ENCODE data around the gene RBMS1. TPM values are rescaled to one million over a fixed set of nuclear protein-coding genes. Genes with fewer than 3 reads are reported as not detected.

The RBMS1 gene
- total RNA-seq, 1 experiment from 2014 or later, result 91.9 TPM

DNA sequence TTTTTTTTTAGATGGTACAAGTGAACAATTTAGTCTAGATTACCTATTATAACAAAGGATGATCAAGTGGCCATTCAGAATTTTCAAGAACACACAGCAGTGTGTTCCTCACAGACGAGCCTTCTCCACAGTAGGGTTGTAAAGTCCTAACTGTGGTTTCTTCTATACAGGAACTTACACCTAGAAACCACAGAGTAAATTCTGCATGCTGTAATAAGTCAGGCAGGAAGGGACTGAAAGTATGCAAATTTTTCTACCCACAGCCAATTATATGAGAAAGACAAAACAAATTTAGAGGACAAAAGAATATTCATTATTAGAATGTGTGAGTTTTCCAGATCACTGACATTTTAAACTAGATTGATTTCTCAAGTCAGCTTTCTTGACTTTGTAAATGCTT, 99.5 kb downstream of the RBMS1 start:
- CTCF ChIA-PET, result interaction anchor here (0.7 kb wide), 1 partner anchor 34 kb away, joined by 4 read pairs; no protein-coding TSS in a partner anchor
- BruUV-seq (replicated peaks), result no TSS peak
- TF ChIP-seq, protein P1, sequence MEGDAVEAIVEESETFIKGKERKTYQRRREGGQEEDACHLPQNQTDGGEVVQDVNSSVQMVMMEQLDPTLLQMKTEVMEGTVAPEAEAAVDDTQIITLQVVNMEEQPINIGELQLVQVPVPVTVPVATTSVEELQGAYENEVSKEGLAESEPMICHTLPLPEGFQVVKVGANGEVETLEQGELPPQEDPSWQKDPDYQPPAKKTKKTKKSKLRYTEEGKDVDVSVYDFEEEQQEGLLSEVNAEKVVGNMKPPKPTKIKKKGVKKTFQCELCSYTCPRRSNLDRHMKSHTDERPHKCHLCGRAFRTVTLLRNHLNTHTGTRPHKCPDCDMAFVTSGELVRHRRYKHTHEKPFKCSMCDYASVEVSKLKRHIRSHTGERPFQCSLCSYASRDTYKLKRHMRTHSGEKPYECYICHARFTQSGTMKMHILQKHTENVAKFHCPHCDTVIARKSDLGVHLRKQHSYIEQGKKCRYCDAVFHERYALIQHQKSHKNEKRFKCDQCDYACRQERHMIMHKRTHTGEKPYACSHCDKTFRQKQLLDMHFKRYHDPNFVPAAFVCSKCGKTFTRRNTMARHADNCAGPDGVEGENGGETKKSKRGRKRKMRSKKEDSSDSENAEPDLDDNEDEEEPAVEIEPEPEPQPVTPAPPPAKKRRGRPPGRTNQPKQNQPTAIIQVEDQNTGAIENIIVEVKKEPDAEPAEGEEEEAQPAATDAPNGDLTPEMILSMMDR (IDR thresholded peaks at IDR 0.05; ENCODE audit: insufficient read depth in 1 of 2, low read depth in 1 of 2, low read length in 1 of 2, severe bottlenecking in 1 of 2, unreplicated experiment in 1 of 2), result no peak
- H3K4me3 ChIP-seq (ENCODE audit: low read depth, low read length), result no peak overlapping the region
- peaks cover 26% of the 10 kb centered on the region for H3K4me1 ChIP-seq
- no peak for DNase-seq
- peaks cover 8% of the 10 kb centered on the region for H3K4me1 Mint-ChIP-seq (ENCODE audit: low read depth, unreplicated experiment)
- H3K27ac Mint-ChIP-seq (ENCODE audit: unreplicated experiment), result no peak overlapping the region
- intact Hi-C loops (cut with micrococcal nuclease; ENCODE audit: unreplicated experiment), result no loop called here
- no peaks in the 10 kb centered on the region for H3K36me3 ChIP-seq (ENCODE audit: control insufficient read depth, insufficient read depth, low read length)
- peaks cover 13% of the 10 kb centered on the region for H3K36me3 Mint-ChIP-seq (ENCODE audit: insufficient read depth, unreplicated experiment)
- H3K9me3 Mint-ChIP-seq (ENCODE audit: unreplicated experiment), result no peaks in the 10 kb centered on the region
- H3K4me3 Mint-ChIP-seq (ENCODE audit: unreplicated experiment), result no peak overlapping the region
- H3K27me3 ChIP-seq (replicated peaks; ENCODE audit: control insufficient read depth, insufficient read depth, low read length), result no peaks in the 10 kb centered on the region
- H3K27me3 Mint-ChIP-seq (ENCODE audit: insufficient read depth, unreplicated experiment), result no peaks in the 10 kb centered on the region
- POLR2A ChIA-PET, result interaction anchor here (0.6 kb wide), 1 partner anchor 61 kb away, joined by 4 read pairs; no protein-coding TSS in a partner anchor
- no peaks in the 10 kb centered on the region for H3K9me3 ChIP-seq

DNA sequence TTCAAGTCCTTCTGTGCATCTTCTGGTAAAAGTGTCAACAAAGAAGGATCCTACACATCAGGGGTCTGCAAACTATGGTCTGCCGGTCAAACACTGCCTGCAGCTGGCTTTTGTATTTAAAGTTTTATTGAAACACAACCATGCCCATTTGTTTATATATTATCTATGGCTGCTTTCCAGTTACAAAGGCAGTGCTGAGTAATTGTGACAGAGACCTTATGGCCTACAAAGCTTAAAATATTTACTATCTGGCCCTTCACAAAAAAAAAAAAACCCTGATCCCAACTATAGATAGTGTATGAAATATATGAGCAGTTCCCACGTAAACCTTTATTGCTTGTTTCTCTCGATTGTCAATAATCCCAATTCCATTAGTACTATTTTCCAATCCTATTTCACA, 101.4 kb downstream of the RBMS1 start:
- H3K9me3 ChIP-seq, result no peaks in the 10 kb centered on the region
- no peaks in the 10 kb centered on the region for H3K27me3 ChIP-seq (replicated peaks; ENCODE audit: control insufficient read depth, insufficient read depth, low read length)
- no peaks in the 10 kb centered on the region for H3K36me3 ChIP-seq (ENCODE audit: control insufficient read depth, insufficient read depth, low read length)
- no TSS peak for BruUV-seq (replicated peaks)
- H3K4me1 Mint-ChIP-seq (ENCODE audit: low read depth, unreplicated experiment), result peaks cover 8% of the 10 kb centered on the region
- no peak overlapping the region for H3K27ac Mint-ChIP-seq (ENCODE audit: unreplicated experiment)
- no peaks in the 10 kb centered on the region for H3K27me3 Mint-ChIP-seq (ENCODE audit: insufficient read depth, unreplicated experiment)
- intact Hi-C loops (cut with micrococcal nuclease; ENCODE audit: unreplicated experiment), result no loop called here
- no peak overlapping the region for H3K4me3 Mint-ChIP-seq (ENCODE audit: unreplicated experiment)
- peaks cover 13% of the 10 kb centered on the region for H3K36me3 Mint-ChIP-seq (ENCODE audit: insufficient read depth, unreplicated experiment)
- ChIA-PET CTCF (no interaction called here), POLR2A (no interaction called here)
- TF ChIP-seq, protein P1 (IDR thresholded peaks at IDR 0.05; ENCODE audit: insufficient read depth in 1 of 2, low read depth in 1 of 2, low read length in 1 of 2, severe bottlenecking in 1 of 2, unreplicated experiment in 1 of 2), result no peak
- no peak overlapping the region for H3K4me3 ChIP-seq (ENCODE audit: low read depth, low read length)
- peaks cover 13% of the 10 kb centered on the region for H3K4me1 ChIP-seq
- no peaks in the 10 kb centered on the region for H3K9me3 Mint-ChIP-seq (ENCODE audit: unreplicated experiment)
- no peak for DNase-seq

DNA sequence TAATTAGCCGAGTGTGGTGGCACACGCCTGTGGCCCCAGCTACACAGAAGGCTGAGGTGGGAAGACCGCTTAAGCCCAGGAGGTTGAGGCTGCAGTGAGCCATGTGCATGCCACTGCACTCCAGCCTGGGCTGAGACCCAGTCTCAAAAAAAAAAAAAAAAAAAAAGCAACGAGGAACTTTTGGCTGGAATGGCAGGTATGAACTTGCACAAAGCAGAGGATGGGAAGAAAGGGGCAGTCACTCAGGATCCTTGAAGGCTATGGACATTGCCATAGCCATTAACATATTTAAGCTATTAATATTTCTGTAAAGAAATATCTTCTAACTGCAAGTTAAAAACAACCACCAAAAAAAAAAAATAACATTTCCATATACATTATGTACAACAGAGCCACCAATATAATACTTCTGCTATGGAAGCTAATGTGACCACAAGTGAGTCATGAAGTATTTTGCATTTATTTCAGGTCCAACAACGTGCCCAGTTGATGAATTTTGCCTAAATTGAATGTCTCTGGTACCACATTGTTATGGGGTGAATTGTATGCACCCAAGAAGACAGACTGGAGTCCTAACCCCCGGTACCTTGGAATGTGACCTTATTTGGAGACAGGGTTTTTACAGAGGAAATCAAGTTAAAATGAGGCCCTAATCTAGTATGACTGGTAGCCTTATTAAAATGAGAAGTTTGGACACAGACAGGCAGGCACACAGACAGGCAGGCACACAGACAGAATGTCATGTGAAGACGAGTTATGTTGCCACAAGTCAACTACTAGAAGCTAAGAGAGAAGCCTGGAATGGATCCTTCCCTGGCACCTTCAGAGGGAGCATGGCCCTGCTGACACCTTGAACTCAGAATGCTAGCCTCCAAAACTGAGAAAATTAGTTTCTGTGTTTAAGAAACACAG, 102.8 kb downstream of the RBMS1 start:
- Histone ChIP-seq H3K4me3 (ENCODE audit: low read depth, low read length) (no peak overlapping the region), H3K27me3 (replicated peaks; ENCODE audit: control insufficient read depth, insufficient read depth, low read length) (no peaks in the 10 kb centered on the region), H3K36me3 (ENCODE audit: control insufficient read depth, insufficient read depth, low read length) (no peaks in the 10 kb centered on the region), H3K4me1 (peaks cover 3% of the 10 kb centered on the region), H3K9me3 (no peaks in the 10 kb centered on the region)
- TF ChIP-seq, protein P1 (IDR thresholded peaks at IDR 0.05; ENCODE audit: insufficient read depth in 1 of 2, low read depth in 1 of 2, low read length in 1 of 2, severe bottlenecking in 1 of 2, unreplicated experiment in 1 of 2), result no peak
- H3K4me3 Mint-ChIP-seq (ENCODE audit: unreplicated experiment), result no peak overlapping the region
- BruUV-seq (replicated peaks), result no TSS peak
- POLR2A ChIA-PET, result no interaction called here
- CTCF ChIA-PET, result no interaction called here
- peaks cover 17% of the 10 kb centered on the region for H3K36me3 Mint-ChIP-seq (ENCODE audit: insufficient read depth, unreplicated experiment)
- intact Hi-C loops (cut with micrococcal nuclease; ENCODE audit: unreplicated experiment), result no loop called here
- no peak for DNase-seq
- H3K27me3 Mint-ChIP-seq (ENCODE audit: insufficient read depth, unreplicated experiment), result no peaks in the 10 kb centered on the region
- H3K27ac Mint-ChIP-seq (ENCODE audit: unreplicated experiment), result peak overlapping the region; percentile 2
- peaks cover 8% of the 10 kb centered on the region for H3K4me1 Mint-ChIP-seq (ENCODE audit: low read depth, unreplicated experiment)
- no peaks in the 10 kb centered on the region for H3K9me3 Mint-ChIP-seq (ENCODE audit: unreplicated experiment)
